GM19372 (cell line): ENCODE results near the gene RPS15.
"Not testable (repeated sequence)": the region's sequence is repeated elsewhere in the genome, so short reads cannot be mapped to it uniquely, and the experiment has no call there.

Experiments used
- ATAC-seq: cut with Tn5 transposase; IDR thresholded peaks from one replicate; pipeline ENCODE4 v1.9.1; 2021; ENCODE audit warnings: mild to moderate bottlenecking, low read depth, moderate library complexity; ENCODE audit not compliant: unreplicated experiment

Gene RPS15

DNA sequence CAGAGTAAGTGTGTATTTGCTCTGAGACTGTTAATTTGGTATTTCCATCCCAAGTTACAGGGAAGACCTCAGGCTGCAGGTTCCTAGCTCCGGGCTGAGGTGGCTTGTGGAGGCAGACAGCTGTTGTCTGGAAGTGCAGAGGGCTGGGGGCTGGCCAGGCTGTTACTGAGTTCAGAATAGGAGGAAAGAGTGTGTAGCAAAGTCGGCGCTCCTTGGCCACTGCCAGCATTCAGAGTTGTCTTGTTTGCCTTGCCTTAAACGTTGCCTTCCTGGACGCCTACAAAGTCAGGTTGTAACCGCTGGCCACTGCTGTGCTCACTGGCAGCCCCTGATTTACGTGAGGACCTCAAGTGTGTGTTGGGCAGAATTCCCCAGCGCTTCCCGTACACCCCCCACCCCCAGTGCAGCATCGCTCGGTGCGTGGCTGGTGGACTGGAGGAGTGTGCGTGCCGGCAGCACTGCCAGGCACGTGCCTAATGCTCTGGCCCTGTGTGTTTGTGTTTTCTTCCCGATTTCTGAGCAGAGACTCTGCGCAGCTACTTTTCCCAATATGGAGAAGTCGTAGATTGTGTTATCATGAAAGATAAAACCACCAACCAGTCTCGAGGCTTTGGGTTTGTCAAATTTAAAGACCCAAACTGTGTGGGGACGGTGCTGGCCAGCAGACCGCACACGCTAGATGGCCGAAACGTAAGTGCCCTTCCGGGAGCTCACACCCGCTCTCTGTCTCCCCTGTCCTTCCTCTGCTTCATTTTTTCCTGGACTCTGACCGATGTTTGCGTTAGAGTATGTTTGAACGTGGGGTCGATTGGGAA, 20.3 kb upstream of the RPS15 start:
- ATAC-seq = no peak

DNA sequence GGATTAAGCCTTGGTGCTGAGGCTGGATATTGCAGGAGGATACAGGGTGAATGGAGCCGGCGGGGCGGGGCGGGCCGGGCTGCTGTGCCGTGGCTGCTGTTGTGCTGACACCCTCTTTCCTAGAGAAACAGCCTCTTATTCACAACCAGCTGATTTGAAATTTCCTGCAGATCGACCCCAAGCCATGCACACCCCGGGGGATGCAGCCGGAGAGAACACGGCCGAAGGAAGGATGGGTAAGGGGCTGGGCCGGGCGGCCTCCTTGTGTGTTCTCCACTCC, 19.8 kb upstream of the RPS15 start:
- no peak for ATAC-seq

DNA sequence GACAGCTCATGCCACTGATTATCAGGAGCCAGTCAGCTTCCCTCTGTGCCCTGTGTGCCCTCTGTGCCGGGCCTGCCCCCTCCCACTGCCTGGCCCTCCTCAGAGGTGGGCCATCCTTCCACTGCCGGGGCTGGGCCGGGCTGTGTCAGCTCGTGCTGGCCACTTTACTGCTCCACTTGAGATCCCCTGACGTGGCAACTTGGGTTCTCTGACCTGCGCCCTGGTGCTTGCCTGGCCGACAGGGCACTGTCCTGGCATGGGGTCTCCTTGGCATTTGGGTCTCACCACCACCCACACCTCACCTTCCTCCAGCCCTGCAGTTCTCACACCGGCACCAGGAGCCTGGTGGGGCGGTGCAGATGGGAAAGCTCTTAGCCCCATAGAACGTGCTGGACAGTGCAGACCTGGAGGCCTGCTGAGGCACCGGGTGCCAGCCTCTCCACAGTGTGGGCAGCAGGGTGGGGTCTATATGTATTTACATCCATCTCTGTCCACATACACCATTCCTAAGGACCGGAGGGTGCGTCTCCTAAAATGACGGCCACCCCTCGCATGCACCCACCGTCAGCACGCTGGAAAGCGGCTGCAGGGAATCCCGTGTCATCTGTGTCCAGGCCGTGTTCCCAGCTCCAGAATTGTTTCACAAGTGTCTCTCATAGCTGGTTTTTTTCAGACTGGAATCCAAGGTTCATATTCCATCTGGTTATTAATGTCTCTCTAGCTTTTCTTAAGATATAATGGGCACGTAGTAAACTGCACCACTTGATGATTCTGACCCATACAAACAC, 19.1 kb upstream of the RPS15 start:
- ATAC-seq = no peak

DNA sequence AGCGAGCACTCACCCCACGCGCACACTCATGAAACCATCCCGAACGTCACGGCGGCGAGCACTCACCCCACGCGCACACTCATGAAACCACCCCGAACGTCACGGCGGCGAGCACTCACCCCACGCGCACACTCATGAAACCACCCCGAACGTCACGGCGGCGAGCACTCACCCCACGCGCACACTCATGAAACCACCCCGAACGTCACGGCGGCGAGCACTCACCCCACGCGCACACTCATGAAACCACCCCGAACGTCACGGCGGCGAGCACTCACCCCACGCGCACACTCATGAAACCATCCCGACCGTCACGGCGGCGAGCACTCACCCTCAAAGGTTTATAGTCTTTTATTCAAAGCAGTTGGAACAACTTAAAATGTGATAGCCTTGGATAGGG, 18.1 kb upstream of the RPS15 start:
- ATAC-seq = not testable (repeated sequence)

DNA sequence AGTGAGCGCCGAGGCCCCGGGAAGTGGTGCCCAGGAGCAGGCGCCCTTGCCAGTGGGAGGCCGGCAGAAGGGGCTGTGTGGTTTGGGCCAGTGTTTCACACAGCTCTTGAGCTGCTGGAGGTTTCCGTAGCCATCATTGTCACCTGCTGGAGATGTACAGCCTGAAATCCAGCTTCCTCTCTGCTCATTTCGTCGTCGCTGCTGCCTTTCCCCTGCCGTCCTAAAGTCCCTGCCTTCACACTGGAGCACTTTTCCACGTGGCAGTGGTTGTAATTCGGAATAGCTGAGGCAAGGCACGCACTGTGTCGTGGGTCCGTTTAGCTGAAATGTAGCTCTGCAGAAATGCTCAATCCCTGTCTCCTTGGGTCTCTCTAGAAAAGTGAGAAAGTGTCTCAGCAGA, 17.6 kb upstream of the RPS15 start:
- no peak for ATAC-seq

DNA sequence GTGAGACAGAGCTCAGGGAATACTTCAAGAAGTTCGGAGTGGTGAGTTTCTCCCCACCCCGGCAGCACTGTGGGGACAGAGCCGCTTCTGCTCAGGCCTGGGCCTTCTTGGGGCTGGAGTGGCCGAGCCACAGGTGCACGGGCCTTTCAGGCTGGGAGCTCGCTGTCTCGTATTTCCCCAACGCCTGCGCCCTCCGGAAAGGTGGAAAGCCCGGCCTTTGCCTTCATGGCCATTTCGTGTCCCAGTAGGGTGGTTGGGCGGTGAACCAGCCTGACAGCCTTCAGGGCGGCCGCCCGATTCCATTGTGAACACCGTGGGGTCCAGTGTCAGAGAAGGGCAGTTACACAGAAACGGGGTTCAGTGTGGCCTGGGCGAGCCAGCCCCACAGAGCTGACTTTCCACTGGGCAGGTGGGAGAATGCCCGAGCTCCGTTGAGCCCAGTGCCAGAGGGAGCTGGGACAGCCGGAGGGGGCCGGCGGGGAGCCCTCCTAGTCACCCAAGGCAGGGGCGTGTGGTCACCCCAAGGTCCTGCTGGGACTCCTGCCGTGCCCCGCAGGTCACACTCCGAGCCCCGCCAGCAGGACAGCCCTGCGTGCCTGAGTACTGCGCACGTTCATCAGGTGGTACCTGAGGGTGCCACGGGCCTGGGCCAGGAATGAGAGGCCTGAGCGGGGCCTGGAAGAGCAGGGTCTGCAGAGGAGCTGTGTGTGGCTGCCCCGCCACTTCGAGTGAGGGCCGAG, 16.8 kb upstream of the RPS15 start:
- no peak for ATAC-seq

DNA sequence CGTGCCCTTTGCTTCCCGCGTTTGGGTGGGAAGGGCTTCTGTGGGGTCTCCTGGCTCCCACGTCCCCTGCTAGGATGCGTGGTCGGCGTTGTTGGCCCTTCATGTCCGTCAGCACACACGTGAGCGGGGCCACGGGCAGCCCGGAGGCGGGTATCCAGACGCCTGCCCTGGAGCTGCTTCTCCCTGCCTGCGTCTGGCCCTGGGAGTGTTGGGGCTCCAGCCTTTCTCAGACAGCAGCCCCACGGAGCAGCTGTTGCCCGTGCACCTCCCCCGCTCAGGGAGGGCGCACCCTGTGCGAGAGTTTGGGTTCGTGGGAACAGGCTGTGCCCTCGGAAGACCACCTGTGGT, 16.3 kb upstream of the RPS15 start:
- ATAC-seq = no peak

DNA sequence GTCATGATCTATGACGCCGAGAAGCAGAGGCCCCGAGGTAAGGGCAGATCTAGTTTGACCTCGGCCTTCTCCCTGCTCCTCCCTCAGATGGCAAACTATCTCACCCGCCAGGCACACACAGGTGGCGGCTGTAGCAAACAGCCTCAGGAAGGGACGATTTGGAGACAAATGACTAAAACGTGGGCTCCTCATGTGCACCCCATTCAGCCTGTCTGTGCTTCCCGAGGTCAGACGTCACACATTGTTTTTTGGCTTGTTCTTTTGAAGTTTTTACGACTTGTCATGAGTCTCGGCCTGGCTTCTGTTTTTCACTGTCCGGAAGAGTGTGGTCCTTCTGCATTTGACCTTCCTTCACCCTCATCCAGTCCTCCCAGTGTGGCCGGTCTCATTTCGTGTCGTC, 15.8 kb upstream of the RPS15 start:
- no peak for ATAC-seq

DNA sequence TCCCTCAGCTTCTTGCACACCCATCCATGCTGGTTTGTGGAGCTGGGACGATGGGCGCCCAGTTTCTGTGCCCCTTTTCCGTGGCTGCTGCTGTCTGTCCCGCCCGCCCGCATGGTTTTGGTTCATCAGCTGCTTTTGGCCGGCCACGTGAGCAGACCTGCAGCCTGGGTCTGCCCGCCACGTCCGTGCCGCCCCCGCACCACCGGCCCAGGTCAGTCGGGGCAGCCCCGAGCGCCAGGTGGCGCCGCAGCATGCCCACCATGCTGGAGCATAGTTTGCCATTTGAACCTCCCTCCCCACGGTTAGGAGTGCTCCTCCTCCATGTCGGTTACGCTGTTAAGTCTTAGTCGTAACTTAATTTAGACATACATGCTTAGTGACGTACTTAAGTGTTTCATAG, 15.3 kb upstream of the RPS15 start:
- ATAC-seq = no peak

DNA sequence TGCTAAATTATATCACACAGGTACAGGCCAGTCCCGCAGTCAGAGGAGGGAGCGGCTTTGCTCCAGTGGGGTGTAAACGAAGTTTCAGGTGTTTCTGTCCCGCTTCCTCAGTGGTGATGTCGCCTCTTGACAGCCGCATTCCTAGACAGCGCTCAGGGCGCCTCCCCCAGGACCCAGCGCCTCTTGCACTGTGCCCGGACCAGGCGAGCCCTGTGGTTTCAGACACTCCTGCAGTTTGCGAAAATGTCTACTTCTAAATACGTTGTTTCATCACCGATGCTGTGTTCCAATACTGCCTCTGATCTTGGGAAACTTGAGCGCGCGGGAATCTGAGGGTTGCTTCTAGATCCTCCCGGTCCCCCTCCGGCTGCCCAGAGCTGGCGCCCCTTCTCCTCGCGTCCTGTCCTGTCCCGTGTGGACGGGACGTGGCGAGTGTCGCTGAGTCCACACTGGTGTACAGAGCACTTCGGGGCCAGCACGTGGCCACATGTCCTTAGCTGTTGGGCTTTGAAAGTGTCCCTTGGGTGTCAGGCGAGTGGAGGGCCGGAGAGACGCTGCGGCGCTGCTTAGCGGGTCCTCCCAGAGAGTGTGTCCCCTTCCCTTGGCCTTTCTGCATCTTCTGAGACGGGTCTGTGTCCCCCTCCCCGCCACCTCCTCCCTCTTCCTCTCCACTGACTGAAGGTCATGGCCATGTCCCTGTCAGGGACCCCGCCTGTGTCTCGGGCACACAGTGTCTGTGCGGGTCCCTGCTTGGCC, 14.6 kb upstream of the RPS15 start:
- no peak for ATAC-seq

DNA sequence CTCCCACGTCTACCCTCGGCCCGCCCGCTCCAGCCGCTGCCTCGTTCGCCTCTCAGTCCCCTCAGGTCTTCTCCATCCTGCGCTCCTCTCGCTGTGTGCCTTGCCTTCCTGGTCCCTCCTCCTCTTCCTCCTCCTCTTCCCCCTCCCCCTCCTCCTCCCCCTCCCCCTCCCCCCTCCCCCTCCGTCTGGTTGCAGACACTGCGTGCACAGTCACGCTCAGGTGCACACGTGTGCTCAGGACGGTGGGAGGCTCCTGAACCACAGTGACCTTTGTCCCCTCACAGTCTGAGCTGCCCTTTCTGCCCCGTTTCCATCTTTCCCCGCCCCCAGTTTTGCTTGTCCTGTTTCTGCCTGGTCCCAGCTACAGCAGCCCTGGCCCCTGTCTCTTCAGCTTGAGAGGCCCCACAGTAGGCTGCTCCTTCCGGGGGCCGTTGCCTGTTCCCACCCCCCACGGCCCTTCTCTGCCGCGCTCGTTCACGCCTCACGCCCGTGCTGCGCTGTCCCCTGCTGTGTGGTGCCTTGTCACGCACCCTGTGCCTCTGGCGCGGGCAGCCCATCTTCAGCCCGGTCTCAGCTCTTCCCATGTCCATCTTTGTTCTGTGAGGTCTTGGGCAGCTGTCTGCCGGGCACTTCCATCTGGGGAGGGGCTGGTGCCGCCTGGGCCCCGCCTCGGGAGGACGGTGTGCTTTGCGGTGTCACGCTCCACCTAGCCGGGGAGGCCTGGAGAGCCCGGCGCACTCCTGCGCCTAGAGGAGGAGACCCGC, 13.8 kb upstream of the RPS15 start:
- no peak for ATAC-seq

DNA sequence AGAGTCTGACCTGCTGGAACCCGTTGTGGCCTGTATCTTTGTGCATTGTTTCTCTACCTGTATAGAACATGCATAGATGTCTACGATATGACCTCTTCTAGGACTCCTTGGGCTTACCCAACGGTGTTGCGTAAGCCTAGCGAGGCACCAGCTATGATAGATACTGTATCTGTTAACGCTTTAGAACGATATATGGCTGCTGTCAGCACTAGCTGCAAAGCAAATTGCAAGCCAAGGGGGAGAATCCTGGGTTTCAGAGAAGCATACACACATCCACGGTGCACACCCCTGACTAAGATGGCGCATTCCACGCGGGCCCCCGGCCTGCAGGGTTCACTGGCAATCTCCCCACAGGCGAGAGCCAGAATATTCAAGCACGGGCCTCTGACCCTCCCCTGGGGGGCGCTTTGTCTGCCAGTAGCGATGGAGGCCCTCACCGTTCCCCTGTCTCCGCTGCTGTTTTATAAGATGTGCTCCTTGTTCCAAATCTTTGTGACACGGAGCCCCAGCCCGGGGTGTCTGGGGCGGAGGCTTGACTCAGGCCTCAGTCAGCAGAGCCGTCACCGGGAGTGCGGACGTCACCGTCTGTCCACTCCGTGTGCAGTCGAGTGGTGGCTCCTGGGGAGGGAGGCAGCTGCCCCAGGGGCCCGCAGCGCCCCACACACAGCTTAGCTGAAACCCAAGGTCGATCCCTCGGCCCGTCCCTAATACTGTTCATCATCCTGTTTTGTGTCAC, 12.9 kb upstream of the RPS15 start:
- ATAC-seq = no peak

DNA sequence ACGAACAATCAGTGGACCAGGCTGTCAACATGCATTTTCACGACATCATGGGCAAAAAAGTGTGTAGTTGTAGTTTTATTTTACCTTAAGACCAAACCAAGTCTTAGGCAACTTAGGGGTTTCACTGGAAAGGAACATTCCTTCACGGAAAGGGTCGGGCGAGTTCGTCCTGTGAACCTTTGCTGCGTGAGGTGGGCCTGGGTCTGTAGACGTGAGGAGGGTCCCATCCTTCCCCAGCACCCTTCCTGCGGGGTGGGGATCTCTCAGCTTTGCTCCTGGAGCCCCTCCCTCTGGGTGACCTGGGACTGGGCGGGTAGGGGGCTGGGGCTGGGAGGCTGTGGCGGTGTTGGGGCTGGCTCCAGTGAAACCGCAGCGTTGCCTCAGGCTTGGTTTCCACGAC, 12.3 kb upstream of the RPS15 start:
- ATAC-seq = no peak

DNA sequence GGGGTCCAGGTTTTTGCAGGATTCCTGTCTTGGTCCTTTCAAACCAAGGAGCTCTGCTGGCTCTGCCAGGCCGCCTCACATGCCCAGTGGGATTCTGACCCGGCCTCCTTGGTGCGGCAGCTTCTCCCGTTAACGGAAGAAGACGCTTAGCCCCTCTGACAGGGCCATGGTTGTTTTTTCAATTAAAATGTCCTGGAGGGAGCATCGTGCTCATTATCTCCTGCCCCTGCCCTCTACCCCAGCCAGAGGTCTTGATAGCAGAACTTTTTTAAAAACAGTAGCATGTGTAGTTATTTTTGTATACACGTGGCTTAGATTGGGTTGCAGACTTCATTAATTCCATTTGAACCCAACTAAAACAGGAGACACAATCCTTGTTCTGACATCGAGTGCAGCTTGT, 11.5 kb upstream of the RPS15 start:
- no peak for ATAC-seq

DNA sequence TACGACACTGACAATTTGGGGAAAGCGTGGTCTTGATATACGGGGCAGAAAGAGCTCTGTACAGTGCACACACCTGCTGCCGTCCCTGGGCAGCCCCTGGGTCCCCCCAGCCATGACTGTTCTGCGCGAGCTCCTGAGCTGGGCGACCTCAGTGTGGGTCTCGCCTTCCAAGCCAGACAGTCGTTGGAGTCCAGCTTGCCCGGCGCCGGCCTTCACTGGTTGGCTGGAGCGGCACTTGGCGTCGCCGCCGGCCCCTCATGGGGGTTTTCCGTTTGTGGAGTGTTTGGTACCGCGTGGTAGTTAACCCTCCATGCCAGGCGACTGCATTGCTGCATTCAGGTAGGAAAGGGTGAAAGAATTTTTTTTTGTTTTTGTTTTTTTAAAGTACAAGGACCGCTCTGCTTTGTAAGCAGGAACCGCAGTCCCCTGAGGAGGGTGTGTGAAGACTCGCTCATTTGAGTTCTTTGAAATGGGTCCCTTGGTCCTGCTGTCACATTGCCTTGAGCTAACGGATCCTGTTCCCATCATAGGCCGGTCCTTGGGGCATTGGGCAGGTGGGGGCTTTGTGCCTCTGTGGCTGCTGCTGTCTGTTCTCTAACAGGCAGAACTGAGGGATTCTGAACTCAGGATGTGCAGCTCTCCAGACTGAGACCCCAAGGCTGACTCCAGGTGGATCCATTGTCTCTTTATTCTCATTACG, 10.8 kb upstream of the RPS15 start:
- no peak for ATAC-seq

DNA sequence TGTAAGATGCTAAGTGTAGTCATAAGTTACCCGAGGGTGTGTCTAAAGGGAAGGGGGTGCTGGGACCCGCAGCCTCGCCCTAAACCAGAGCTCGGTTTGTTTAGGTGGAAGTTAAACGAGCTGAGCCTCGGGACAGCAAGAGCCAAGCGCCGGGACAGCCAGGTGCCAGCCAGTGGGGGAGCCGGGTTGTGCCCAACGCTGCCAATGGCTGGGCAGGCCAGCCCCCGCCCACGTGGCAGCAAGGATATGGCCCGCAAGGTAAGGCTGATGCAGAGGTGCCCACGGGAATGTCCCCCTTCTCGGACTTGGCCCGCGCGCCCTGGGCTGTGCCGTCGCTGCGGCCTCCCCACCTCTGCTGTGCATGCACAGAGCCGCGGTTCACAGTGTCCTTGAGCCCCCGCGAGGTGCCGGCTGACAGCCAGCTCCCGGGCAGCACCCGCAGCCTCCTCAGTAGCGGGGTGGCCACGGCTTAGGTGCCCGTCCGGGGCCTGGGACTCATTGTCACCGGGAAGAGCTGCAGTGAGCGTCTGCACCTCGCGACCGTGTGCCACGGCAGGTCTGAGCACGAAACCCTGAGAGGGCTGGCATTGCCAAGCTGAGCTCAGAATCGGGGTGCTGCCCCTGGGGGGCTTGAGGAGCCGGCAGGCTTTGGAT, 9.3 kb upstream of the RPS15 start:
- ATAC-seq = no peak

DNA sequence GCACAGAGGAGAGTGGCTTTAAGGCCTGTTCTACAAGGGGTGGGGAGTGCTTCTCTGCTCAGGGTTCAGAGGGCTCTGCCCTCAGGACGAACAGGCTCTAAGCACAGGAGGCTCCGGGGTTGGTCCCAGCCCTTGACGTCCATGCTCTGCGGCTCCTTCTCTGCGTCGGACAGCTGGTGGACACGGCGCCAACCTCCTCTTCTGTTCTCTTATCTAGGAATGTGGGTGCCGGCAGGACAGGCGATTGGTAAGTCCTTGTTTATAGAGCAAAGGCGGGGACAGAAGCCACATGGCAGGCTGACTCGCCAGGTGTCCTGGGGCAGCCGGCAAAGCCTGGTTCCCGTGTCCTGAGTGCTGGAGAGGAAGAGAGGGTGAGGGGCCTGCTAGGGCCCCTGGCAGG, 8.4 kb upstream of the RPS15 start:
- ATAC-seq = no peak

DNA sequence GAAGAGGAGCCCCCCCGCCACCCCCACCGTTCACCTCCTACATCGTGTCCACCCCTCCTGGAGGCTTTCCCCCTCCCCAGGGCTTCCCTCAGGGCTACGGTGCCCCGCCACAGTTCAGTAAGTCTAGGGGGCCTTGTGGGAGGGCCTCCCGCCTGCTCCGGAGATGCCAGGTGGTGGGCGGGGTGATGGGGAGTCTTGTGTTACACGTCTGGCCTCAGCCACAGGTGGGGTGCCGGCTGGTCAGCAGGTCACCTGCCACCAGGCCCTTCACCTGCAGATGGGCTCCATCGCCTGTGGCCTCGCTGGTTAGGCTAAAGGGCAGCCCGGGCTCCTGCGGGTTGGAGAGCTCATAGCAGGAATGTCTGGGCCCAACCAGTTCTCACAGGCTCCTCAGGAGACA, 8.0 kb upstream of the RPS15 start:
- ATAC-seq = no peak
